CD4-positive, alpha-beta T cell treated with Interferon gamma for 1 hour (primary cell): ENCODE results near the gene SUN1.

ENCODE experiments used
- DNase-seq: peaks from one replicate; pipeline ENCODE4 v3.0.0-alpha.2; 2020

Gene SUN1

DNA sequence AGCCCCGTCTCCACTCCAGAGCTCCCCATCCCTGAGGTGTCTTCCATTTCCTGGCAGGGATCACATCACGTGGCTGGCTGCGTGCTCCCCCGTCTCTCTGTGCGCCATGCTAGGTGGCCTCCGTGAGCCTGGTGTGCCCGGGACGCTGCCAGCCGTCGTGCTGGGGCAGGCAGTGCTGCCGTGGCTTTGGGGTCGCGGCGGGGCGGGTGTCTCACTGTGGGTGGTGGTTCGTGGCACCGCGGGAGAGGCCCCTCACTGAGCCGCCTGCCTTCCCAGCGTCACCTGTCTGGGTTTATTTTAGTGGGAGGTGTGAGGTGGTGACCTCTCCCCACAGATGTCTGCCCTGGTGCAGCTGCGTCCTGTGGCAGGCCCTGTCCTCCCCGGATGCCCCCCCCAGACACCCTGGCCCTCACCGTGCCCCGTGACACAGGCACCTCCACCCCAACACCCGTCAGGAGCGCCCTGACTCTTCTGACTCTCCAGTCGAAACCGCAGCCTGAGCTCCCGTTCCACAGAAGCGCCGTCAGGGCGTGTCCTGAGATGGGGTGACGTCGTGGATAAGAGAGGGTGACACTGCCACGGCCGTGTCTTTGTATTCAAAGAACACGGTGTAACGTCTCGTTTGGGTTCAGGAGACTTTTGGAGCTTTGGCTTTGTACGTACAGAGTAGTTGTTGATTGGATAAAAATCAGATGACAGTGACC, 62.0 kb downstream of the SUN1 start:
- no peak for DNase-seq

DNA sequence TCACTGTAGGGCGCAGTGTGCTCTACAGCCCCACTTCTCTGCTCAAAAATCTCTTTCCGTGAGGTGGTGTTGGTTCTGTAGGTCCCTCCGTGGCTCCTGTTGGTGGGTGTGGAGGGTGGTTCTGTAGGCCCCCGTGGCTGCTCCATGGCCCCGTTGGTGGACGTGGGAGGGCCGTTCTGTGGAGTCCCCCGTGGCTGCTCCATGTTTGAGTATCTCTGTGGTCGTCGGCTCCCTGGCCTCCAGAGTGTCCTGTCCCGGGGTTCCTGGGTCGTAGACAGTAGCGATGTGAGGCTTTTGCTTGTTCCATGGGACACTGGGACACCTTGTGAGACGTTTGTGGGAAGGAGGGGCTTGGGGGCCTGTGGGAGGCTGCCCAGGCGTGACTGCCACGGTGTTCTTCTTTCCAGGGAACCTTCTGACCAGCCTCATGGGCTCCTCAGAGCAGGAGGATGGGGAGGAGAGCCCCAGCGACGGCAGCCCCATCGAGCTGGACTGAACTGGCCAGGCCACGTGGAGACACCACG, 62.7 kb downstream of the SUN1 start:
- no peak for DNase-seq

DNA sequence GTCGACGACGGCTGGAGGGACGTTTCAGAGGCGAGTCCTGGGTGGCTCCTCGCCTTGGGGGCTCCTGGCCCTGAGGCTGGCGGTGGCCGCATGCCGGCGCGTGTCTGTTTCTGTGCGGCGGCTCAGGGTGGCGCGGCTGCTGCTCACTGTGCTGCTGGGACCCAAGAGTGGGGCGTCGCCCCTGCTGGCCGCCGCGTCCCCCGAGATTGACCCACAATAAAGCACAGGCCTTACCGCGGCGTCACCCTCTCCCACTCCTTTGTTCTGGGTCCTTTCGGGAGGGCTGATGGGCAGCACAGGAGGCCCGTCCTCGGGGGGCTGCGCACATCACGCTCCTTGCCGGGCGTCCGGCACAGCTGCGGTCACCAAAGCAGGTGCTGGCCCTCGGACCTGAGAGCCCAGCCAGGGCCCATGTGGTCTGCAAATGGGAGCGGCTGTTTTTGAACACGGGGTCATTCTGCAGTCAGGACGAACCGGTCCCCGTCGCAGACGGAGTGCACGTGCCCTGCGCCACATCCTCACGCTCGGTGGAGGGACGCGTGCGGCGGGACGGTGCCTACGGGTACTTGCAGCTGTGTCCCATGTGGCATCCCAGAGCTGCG, 63.3 kb downstream of the SUN1 start:
- no peak for DNase-seq

DNA sequence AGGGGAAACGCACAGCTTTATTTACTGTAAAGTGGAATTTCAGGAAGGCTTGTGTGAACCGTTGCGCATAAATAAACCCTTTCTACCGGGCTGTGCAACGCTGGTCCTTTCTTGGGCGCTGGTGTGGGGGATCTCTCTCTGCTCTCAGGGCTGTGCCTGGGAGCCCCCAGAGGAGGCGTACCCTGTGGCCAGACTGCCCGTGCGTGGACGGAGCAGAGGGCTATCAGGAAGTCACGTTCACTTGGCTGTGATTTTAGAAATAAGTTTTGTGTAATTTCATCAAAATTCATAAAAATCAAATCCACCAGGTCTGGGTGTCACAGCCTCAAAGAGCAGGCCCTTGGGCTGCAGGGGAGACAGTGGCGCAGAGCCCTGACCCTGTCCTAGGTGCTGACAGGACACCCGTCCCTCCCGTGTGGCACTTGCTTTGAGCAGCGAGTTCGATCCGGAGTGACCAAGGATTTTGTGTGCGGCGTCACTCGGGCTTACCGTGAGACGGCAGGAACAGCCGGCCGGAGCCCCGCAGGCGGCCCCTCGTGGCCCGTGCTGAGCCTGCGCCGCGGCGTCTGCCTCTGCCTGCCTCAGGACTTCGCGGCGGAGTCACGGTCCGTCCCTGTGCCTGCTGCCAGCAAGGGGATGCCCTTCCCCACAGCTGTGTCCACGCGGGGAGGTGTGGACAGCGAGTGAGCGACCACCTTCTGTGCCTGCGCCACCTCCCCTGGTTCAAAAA, 64.2 kb downstream of the SUN1 start:
- no peak for DNase-seq

DNA sequence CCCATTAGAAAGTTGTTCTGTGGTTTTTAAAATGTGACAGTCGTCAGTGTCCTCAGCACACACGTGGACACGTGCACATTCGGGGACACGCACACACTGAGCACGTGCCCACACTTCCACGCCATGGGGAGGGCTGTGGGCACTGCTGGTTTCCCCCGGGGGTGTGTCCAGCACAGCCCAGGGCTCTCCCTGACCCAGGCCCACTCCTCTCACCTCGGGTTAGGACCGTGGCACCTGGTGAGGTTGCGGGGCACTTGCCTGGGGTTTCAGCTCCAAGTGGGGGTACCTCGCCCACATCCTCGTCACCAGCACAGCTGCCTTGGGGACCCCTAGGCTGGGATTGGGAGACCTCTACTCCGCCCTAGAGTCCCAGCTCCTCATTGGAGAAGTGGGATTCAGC, 64.8 kb downstream of the SUN1 start:
- no peak for DNase-seq

DNA sequence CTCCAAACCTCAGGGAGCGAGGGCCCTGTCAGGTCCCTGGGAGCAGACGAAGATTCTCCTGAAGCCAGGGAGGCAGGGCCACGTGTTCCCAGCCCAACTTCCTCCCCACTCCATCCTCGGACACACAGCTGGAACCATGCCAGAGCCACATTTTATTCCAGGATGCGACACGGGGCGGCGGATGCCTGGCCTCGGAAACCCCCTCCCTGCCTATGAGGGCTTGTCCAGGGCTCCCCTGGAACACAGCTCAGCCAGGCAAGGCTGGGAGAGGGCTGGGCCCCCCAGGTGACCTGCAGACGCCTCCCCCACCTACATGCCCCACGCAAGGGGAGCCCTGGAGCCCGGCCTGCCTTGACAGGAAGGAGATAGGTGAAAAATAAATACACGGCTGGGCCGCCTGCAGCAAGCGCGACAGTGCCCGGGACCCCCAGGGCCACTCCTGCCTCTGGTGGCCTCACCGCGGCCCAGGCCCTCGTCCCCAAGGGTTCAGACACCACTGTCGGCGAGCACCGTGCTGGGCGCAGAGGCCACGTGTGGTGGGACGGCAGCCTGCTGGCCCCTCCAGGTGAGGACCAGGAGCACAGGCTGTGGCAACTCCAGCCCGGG, 65.6 kb downstream of the SUN1 start:
- no peak for DNase-seq

DNA sequence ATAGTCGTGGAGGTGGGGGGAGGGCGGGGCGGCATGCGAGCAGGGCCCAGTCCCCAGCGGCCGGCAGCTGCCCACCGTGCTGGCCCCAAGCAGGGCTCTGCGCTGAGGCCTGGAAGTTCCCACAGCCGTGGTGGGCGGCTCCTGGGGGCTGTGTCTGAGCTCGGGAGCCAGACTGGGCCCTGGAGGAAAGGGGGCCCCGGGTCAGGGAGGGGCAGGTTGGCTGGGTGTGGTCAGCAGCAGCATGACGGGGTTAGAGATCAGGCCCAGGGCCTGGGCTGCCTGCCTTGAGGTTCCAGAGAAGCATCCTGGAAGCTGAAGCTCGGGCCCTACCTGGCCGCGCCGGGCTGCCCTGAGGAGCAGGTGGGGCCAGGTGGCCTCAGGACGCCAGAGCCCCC, 66.2 kb downstream of the SUN1 start:
- DNase-seq: no peak

DNA sequence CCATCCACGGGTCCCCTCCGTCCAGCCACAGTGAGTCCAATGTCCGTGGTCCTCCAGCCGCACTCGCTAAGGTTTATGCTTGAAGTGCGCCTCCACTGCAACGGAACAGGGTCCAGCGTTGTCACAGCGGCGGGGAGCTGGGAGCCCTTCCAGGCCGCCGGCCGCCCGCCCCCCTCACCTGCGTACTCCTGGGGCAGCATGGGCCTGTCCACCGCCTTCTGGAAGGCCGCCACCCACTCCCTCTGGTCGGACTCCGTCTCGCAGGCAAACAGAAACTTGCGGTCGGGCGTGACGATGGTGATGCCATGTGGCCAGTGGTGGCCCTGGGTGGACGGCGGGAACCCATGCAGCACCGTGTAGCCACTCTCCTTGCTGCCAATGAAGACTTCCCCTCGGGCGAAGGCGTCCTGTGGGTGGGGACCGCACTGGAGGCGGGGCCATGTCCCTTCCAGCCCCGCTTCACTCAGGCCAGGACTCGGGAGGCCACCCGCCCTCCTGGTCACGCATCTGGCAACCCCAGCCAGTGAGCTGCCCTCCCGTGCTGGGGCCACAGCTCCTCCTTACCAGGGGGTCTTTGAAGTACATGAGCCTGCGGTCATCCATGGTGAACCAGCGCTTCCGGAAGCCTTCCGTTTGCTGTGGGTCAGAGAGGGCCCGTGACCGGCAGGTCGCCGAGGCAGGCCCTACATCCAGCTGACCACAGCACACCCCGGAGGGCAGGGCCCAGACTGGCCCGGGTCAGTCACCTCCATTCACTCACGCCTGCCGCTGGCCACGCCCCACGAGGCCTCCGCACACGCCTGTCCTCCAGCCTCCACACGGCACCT, 66.8 kb downstream of the SUN1 start:
- DNase-seq: no peak

DNA sequence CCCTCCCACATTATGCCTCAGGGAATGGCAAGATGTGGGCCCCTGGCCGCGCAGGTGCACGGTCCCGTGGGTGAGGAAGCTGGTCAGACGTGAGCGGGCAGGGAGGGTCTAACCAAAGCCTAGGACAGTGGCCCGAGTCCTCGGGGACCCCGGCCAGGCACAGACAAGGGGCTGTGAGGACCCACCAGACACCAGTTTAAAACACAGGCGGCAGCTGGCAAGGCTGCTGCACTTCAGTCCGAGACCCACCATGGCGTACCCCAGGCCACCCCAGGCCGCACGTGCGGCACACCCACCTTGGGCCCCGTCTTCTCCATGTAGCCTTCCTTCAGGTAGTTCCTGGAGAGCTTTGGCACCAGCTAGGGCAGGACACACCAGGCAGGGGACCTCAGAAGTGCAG, 67.5 kb downstream of the SUN1 start:
- no peak for DNase-seq

DNA sequence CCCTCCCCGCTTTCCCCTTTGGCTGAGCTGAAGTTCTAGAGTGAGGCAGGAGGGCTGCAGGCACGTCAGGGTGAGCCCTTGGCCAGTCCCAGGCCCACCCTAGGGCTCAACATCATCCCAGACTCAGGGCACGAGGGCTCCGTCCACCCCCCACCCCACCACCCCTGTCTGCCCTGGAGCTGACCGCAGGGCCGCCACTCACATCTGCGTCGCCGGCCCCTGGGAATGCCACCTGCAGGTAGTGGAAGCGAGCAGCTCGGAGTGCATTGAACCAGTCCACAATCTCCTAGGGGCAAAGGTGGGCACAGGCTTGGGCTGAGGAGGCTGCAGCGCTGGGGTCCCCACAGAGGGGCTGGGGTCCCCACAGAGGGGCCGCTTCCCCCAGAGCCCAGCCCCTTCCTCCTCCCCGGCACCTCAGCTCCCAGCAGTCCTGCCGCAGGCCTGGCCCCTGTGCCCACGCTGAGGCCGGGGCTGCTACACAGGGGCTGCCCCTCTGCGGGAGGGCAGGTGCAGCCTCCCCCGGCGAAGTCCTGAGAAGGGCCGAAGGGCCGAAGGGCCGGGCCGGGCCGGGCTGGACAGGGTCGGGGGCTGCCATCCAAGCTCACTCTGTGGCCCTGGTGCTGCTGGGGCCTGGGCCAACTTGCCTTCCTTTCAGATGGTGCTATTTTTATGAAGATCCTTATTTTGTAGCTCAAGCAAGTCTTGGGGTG, 68.2 kb downstream of the SUN1 start:
- DNase-seq: no peak

DNA sequence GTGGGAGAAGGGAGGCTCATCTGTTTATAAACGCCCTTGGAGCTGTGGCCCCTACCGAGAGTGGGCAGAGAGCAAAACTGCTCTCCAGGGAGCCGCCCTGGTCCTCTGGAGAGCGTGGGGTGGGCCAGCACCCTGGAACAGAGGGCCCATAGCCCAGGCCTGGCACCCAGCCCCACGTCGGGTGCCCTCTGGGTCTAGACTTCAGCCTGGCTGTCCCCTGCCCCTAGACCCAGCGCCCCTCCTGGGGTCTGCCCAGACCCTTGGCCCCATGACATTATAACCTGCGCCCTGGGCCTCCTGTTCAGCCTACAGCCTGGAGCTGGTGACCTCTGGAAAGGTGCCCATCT, 68.7 kb downstream of the SUN1 start:
- no peak for DNase-seq

DNA sequence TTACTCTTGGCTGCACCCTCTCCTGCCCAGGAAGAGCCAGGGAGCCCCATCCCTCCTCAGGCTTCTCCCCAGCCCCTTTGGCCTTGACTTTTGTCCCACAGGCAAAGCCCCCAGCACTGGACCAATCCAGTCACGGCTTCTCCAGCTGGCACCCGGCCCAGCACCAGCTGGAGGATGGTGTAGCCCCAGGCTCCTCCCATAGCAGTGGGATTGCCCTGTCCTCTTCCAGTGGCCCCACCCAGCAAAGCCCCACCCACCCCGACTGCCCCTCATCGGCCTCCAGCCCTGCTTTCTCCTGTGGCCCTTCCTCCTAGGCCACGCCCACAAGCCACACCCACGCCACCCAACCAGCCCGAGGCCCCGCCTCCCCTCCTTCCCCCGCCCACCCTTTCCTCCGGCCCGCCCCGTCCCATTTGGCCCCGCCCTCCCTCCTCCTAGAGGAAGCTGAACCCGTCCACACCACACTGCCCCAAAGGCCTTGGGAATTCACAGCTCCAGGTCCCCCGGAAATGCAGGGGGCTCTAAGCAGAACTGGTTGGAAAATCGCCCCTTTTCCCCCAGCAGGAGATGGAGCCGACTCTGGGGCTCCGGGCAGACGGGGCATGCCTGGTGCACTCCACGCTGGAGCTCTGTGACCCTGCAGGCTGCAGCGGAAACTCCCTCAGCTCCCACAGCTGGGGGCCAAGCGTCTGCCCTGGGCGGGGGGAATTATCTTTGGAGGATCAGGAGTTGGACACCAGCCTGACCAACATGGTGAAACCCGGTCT, 69.3 kb downstream of the SUN1 start:
- peak; percentile 73 for DNase-seq

DNA sequence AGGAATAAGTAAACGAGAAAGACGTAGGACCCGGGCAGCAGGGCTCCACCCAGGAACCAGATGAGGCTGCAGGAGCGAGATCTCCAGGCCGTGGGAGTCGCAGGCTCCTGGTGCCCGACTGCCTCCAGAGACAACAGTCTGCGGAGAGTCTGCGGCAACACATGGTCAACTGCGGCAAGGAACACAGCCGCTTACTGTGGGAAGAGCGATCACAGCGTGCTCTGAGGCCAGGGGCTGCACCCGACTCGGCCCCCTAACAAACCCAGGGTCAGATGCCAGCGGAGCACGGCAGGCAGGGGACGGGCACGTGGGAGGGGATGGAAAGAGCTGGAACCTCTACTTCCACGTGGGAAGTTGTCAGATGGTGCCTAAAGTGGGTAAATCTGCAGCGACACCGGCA, 70.7 kb downstream of the SUN1 start:
- no peak for DNase-seq

DNA sequence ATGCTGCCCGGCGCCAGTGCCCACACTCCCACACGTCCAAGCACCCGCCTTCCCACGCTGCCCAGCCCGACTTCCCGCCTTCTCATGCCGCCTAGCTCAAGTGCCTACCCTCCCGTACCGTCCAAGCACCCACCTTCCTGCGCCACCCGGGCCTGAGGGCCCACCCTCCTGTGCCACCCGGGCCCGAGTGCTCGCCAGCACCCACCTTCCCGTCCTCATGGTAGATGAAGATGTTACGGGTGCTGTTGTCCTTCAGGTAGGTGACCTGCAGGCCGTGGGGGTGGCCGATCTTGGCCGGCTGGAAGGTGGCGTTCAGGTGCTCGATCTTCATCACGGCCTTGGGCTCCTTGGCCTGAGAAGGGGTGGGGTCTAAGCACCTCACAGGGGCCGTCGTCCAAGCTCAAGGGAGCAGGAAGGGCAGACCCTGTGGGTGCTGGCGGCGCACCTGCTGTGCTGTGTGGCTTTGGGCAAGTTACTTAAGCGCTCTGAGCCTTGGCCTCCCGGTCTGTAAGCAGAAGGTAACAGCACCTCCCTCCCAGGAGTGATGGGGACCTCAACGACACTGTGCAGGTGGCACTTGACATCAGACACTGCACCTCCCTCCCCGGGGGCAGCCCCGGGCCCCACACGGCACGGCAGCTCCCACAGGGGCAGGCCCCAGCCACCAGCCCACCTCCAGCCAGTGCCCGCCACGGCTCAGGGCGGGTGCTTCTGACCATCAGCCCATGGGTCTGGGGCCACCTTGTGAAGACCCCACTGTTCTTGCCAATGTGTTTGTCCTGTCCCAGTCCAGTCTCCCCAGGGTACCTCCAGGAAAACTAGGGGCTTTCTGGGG, 71.9 kb downstream of the SUN1 start:
- no peak for DNase-seq

DNA sequence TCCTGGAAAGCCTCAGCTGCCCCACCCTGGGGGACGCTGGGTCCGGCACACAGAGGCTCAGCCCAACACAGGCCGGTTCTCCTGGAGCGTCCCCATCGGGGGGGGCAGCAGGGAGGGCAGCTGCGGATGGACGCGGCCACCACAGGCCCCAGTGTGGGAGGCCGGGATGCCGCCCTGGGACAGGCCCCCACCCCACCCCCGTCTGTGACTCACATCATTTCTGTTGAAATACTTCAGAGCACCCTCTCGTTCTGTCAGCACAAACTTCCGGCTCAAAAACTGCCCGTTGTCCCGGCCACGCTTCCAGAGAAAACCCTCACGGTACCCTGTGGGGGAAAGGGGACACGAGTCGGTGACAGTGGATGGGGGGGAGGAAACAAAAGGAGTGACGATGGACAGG, 72.6 kb downstream of the SUN1 start:
- DNase-seq: no peak

DNA sequence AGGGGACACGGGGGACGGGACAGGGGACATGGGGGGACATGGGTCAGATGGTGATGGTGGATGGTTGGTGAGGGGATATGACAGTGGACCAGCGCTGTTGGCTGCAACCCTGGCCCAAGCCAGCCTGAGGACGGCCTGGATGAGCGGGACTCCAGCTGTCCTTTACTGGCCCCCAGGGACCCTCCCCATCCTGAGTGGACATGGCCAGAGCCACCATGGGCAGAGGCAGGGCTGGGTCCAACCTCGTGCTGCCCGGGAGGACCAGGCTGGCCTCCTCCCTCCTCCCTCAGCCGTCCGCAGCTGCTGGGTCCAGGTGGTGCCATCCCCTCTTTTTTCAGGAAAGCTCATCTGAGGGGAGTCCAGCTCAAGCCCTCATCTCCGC, 74.5 kb downstream of the SUN1 start:
- no peak for DNase-seq

DNA sequence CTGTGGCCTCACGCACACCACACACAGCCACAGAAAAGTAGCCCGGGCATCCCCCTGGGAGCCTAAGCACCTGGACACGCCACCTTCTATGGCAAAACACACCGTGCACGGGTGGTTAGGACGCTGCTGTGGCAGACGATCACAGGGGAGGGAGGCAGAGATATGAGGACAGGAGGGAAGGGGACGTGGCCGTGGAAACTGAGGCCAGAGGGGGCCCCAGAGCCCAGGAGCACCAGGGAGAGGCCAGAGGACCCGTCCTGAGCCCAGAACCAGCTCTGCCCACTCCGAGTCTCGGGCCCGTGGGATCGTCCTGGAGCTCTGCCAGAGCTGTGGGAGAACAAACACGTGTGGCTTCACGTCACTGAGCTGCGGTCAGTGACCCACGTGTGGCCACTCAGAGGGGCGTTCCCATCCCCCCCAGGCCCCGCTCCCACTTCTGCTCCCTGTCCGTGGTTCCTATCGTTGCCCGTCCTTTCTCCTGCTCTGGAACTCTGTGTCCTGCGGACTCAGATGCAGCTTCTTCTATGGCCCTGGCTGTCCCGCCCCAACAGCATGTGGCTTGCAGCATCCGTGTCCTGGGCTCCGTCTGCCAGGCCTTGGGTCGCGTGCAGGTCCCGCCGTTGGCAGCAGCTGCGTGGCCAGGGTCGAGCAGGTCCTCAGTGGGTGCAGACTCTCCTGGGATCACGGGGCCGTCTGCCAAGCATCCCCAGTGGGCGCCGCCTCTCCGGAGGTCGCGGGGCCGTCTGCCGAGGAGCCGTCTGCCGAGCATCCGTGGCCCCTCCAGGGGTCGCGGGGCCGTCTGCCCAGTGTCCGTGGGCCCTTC, 75.1 kb downstream of the SUN1 start:
- DNase-seq: no peak

DNA sequence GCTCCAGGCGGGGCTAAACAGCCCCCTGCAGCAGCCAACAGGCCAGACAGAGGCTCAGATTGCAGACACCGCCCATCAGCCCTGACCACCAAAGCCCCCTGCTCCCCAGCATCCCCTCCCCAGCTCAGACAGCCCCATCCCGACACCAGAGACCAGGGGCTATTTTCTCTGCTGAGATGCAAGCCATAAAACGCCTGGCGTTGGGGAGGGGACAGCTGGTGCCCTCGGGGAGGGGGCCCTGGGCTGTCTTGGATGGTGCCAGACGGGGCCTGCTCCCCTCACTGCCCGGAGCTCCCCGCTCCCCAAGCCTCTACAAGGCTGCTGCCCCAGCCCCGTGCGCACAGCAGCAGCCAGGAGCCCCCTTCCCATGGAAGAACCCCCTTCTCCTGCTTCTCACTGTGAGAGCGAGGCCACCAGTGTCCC, 75.9 kb downstream of the SUN1 start:
- no peak for DNase-seq

DNA sequence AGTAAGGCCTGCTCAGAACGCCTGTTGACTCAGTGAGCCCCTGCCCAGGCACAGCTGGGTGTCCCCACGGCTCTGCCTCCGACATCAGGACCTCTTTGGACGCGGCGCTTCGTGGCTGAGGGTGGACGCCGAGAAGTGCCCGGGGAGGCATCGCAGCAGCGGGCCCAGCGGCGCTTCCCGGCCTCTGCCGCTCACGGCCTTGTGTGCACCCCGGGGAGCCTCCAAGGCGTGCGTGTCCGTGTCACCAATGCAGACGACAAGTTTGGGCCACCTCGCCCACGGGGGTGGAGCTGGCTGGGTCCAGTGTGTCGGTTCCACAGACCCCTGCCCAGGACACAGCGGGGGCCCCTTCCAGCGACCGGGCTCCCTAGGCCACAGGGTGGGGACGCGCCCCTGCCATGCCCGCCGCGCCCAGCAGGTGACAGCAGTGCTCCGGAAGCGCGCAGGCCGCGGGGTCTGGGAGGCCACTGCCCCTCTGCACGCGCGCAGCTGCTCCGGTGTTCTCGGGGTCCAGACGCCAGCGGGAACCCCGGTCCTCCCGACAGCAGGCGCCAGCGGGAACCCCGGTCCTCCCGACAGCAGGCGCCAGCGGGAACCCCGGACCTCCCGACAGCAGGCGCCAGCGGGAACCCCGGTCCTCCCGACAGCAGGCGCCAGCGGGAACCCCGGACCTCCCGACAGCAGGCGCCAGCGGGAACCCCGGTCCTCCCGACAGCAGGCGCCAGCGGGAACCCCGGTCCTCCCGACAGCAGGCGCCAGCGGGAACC, 76.5 kb downstream of the SUN1 start:
- peak; percentile 59 for DNase-seq
